ENCODE measurements around the gene RNGTT. TPM values are rescaled to one million over a fixed set of nuclear protein-coding genes. Genes with fewer than 3 reads are reported as not detected.

Gene RNGTT
- total and polyA plus RNA-seq, 2 experiments from 2014 or later = 7.4 to 15.6 TPM

- Histone ChIP-seq H3K9me3 (ENCODE audit: low read depth) (no peaks in the 10 kb centered on the region), H3K4me2 (no peak overlapping the region), H3K27me3 (no peaks in the 10 kb centered on the region), H3K79me2 (no peaks in the 10 kb centered on the region), H3K36me3 (replicated peaks; ENCODE audit: insufficient read depth, low read depth) (no peaks in the 10 kb centered on the region), H3K9me2 (replicated peaks; ENCODE audit: insufficient read depth) (no peaks in the 10 kb centered on the region), H3K27ac (no peak overlapping the region), H2AFZ (no peak overlapping the region), H4K20me1 (ENCODE audit: insufficient read depth, poor library complexity, severe bottlenecking) (no peaks in the 10 kb centered on the region), H3K4me1 (ENCODE audit: insufficient read depth) (no peaks in the 10 kb centered on the region), H3K4me3 (no peak overlapping the region)
- no peak for DNase-seq (ENCODE audit: low spot score)
- 98% methylated on average over 3 of the region's 3 CpGs for WGBS (ENCODE audit: low lambda C conversion rate, missing lambda C conversion rate)
- TF ChIP-seq CTCF (IDR thresholded peaks at IDR 0.05; ENCODE audit: poor library complexity) = no peak
- no peak for TF ChIP-seq EZH2 (IDR thresholded peaks at IDR 0.05; ENCODE audit: borderline replicate concordance)
- no peak for TF ChIP-seq EZH2phosphoT487 (IDR thresholded peaks at IDR 0.05; ENCODE audit: low read depth, severe bottlenecking, unreplicated experiment)
Measured at GRCh38 chr6:88764081-88764480, 199.3 kb downstream of the RNGTT start.

- Histone ChIP-seq H3K9me3 (ENCODE audit: low read depth) (no peaks in the 10 kb centered on the region), H4K20me1 (ENCODE audit: insufficient read depth, poor library complexity, severe bottlenecking) (no peaks in the 10 kb centered on the region), H3K4me3 (no peak overlapping the region), H3K27me3 (no peaks in the 10 kb centered on the region), H3K4me2 (no peak overlapping the region), H2AFZ (no peak overlapping the region), H3K4me1 (ENCODE audit: insufficient read depth) (no peaks in the 10 kb centered on the region), H3K27ac (no peak overlapping the region), H3K36me3 (replicated peaks; ENCODE audit: insufficient read depth, low read depth) (no peaks in the 10 kb centered on the region), H3K9me2 (replicated peaks; ENCODE audit: insufficient read depth) (no peaks in the 10 kb centered on the region), H3K79me2 (no peaks in the 10 kb centered on the region)
- WGBS (ENCODE audit: low lambda C conversion rate, missing lambda C conversion rate) = 96% methylated on average over 3 of the region's 3 CpGs
- no peak for DNase-seq (ENCODE audit: low spot score)
- TF ChIP-seq EZH2phosphoT487 (IDR thresholded peaks at IDR 0.05; ENCODE audit: low read depth, severe bottlenecking, unreplicated experiment) (no peak), EZH2 (IDR thresholded peaks at IDR 0.05; ENCODE audit: borderline replicate concordance) (no peak), CTCF (IDR thresholded peaks at IDR 0.05; ENCODE audit: poor library complexity) (no peak)
Measured at GRCh38 chr6:88763160-88763559, 200.3 kb downstream of the RNGTT start.

GRCh38 chr6:88761237-88762031 is 202.0 kb downstream of the RNGTT start:
- H3K79me2 ChIP-seq = no peaks in the 10 kb centered on the region
- H3K27me3 ChIP-seq = no peaks in the 10 kb centered on the region
- H3K27ac ChIP-seq = no peak overlapping the region
- no peaks in the 10 kb centered on the region for H3K36me3 ChIP-seq (replicated peaks; ENCODE audit: insufficient read depth, low read depth)
- H3K4me3 ChIP-seq = no peak overlapping the region
- H3K9me2 ChIP-seq (replicated peaks; ENCODE audit: insufficient read depth) = no peaks in the 10 kb centered on the region
- H4K20me1 ChIP-seq (ENCODE audit: insufficient read depth, poor library complexity, severe bottlenecking) = no peaks in the 10 kb centered on the region
- DNase-seq (ENCODE audit: low spot score) = no peak
- H2AFZ ChIP-seq = no peak overlapping the region
- 73% methylated on average over 9 of the region's 9 CpGs for WGBS (ENCODE audit: low lambda C conversion rate, missing lambda C conversion rate)
- TF ChIP-seq EZH2 (IDR thresholded peaks at IDR 0.05; ENCODE audit: borderline replicate concordance) (no peak), CTCF (IDR thresholded peaks at IDR 0.05; ENCODE audit: poor library complexity) (no peak), EZH2phosphoT487 (IDR thresholded peaks at IDR 0.05; ENCODE audit: low read depth, severe bottlenecking, unreplicated experiment) (no peak)
- no peaks in the 10 kb centered on the region for H3K4me1 ChIP-seq (ENCODE audit: insufficient read depth)
- no peak overlapping the region for H3K4me2 ChIP-seq
- H3K9me3 ChIP-seq (ENCODE audit: low read depth) = no peaks in the 10 kb centered on the region

All from hepatocyte (in vitro differentiated cells).